ENCODE results near the gene CCT3.

CCT3 gene

DNA sequence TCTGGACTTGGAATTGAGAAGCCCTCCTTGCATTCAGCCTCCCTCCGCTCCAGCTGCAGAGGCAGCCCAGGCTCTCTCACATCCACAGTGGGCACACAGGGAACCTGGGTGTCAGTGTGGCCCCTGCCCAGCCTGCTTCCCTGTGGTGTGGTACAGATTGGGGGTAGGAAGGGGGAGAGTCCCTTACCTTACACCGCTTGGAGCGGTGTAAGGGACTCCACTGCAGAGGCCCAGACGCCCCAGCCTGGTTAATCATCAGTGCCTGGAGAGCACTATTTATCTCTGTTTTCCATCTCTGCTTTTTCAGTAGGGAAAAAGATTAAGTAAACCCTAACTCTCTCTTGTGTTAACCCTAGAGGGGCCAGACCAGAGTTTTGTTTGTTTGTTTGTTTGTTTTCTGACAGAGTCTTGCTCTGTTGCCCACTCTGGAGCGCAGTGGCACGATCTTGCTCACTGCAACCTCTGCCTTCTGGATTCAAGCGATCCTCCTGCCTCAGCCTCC lies 30.1 kb upstream of the CCT3 start:
- H3K4me3 ChIP-seq (ENCODE audit: low read length) = no peak overlapping the region
- DNase-seq (ENCODE audit: low read depth) = no peak
- TF ChIP-seq, protein P1, sequence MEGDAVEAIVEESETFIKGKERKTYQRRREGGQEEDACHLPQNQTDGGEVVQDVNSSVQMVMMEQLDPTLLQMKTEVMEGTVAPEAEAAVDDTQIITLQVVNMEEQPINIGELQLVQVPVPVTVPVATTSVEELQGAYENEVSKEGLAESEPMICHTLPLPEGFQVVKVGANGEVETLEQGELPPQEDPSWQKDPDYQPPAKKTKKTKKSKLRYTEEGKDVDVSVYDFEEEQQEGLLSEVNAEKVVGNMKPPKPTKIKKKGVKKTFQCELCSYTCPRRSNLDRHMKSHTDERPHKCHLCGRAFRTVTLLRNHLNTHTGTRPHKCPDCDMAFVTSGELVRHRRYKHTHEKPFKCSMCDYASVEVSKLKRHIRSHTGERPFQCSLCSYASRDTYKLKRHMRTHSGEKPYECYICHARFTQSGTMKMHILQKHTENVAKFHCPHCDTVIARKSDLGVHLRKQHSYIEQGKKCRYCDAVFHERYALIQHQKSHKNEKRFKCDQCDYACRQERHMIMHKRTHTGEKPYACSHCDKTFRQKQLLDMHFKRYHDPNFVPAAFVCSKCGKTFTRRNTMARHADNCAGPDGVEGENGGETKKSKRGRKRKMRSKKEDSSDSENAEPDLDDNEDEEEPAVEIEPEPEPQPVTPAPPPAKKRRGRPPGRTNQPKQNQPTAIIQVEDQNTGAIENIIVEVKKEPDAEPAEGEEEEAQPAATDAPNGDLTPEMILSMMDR (IDR thresholded peaks at IDR 0.05; ENCODE audit: insufficient read depth, low read depth, low read length, missing control alignments) = no peak

DNA sequence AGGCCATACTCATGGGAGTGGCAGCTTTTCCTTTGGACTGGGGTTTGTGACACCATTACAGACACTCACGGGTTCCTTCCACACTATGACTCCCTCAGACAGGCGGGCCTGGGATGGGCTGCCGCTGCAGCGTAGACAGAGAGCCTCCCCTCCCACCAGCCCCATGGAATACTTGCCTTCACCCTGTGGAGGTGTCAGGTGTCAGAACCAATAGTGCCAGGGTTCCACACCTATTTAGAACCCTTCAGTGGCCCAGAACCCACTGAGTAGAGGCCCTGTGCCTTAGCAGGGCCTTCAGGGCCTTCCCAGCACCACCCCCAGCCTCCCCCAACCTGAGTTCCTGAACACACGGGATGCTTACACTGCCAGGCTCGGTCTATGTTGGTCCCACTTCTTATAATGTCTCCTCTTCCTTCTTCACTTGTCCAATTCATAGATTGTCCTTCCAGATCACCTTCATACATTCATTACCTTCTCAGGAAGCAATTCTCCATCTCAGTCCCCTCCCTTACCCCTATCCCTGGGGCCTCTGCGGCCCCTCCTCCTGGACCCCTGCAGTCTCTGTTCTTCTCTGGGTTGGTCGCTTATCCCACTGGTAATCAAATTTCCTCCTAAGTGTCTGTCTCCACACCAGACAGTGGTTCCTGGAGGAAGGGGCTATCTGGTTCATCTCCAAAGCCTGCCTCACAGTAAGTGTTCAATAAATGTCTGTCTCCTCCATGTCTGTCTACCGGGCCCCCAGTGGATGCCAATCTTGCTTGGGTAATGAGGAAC lies 29.5 kb upstream of the CCT3 start:
- H3K4me3 ChIP-seq (ENCODE audit: low read length) = no peak overlapping the region
- TF ChIP-seq, protein P1 (IDR thresholded peaks at IDR 0.05; ENCODE audit: insufficient read depth, low read depth, low read length, missing control alignments) = no peak
- no peak for DNase-seq (ENCODE audit: low read depth)

DNA sequence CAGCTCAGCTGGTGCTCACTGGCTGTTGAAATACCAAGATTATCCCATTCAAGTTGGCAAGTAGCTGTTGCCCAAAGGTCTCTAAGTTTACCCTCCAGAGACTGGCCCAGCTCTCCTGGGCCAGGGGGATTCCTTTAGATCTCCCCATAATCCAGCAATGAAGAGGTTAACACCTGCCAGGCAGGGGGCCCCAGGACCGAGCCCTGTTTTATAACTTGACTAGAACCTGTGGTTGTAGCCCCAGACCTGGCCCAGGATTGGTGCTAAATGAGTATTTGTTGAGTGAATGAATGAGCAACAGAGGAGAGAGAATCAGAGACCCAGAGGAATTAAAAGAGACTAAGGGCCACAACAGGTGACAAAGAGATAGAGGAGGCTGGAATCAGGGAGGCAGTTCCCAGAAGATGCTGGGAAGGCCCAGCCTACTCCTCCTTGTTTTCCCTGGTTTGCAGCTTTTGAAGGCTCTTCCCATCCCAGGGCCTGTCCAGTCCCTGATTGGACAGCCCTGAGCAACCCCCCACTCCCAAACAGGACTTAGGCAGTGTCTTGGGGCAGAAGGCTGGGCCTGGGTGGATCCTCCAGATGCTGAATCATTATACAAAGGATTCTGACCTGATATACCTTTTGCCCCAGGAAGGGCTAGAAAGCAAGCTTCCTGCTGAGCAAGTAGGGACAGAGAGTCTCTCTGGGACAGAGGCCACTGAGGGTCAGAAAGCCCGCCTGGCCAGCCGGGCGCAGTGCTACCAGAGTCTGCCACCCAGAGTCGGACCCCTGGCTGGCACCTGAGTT lies 28.5 kb upstream of the CCT3 start:
- TF ChIP-seq, protein P1 (IDR thresholded peaks at IDR 0.05; ENCODE audit: insufficient read depth, low read depth, low read length, missing control alignments) = no peak
- DNase-seq (ENCODE audit: low read depth) = no peak
- no peak overlapping the region for H3K4me3 ChIP-seq (ENCODE audit: low read length)

DNA sequence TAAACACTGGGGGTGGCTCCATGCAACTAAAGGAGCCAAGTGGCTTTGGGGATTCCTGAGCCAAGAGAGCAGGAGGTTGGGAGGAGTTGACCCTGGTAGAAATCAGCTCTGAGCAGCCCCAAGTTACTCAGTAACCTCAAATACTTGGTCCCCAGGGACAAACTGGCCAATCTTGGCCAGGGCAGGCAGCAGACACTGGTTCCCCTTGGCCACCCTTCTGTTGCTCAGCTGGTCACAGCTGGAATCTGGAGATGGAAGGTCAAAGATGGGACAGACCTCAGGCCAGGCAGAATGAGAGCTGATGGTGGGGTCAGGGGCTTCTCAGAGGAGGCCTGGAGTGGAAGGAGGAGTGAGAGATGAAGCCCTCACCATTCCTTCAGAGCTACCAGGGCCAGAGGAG lies 27.7 kb upstream of the CCT3 start:
- TF ChIP-seq, protein P1 (IDR thresholded peaks at IDR 0.05; ENCODE audit: insufficient read depth, low read depth, low read length, missing control alignments) = no peak
- no peak overlapping the region for H3K4me3 ChIP-seq (ENCODE audit: low read length)
- DNase-seq (ENCODE audit: low read depth) = no peak

DNA sequence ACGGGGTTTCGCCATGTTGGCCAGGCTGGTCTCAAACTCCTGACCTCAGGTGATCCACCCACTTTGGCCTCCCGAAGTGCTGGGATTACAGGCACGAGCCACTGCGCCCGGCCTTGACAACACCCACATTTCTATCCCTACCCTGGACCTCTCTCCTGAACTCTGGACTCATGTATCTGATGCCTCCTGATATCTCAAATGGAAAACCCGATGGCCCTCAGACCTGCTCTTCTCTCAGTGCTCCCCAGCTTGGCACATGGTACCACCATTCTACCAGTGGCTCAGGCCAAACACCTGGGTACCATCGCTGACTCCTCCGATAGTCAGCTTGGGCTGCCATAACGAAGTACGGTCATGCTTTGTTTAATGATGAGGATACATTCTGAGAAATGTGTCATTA lies 22.4 kb upstream of the CCT3 start:
- no peak overlapping the region for H3K4me3 ChIP-seq (ENCODE audit: low read length)
- TF ChIP-seq, protein P1 (IDR thresholded peaks at IDR 0.05; ENCODE audit: insufficient read depth, low read depth, low read length, missing control alignments) = no peak
- DNase-seq (ENCODE audit: low read depth) = no peak

DNA sequence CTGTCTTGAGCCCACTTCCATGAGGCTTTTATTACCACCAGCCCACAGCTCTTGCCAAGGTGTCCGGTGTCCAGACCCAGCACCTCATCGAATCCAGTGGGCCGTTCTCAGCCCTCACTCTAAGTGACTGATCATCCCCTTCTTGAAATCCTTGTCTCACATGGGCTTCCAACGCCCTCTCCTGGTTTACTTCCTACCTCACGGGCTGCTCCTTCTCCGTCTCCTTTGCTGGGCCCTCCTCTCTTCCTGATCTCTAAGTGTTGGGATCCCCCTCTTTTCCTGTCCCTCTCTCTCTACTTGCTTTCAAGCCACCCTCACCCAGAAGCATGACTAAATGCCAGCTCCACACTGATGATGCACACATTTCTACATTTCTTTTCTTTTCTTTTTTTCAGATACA lies 21.9 kb upstream of the CCT3 start:
- TF ChIP-seq, protein P1 (IDR thresholded peaks at IDR 0.05; ENCODE audit: insufficient read depth, low read depth, low read length, missing control alignments) = peak; percentile 37
- peak; percentile 43 for DNase-seq (ENCODE audit: low read depth)
- no peak overlapping the region for H3K4me3 ChIP-seq (ENCODE audit: low read length)
